ENCODE measurements around the gene ZFYVE21.

DNA sequence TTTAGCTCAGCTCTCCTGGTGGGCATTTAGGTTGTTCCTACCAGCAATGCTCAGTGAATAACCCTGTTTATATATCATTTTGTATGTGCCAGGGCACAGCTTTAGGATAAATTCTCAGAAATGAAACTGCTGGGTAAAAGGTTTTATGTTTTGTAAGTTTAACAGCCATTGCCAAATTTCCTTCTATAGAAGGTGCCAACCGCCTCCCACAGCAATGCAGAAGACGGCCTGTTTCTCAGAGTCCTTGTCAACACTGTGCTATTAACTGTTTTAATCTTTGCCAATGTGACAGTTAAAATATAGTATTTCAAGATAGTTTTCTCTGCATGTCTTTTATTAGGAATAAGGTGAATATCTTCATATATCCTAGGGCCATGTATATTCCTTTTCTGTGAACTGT, 66.8 kb downstream of the ZFYVE21 start:
- TF ChIP-seq CTCF (IDR thresholded peaks at IDR 0.05): no peak
- no peak for TF ChIP-seq POLR2A (IDR thresholded peaks at IDR 0.05)
